KG1 (cell line): ENCODE measurements around the gene HSD17B7.
"Not testable (repeated sequence)": the region's sequence is repeated elsewhere in the genome, so short reads cannot be mapped to it uniquely, and the experiment has no call there.

Source experiments
- DNase-seq: peaks from one replicate; lab custom pipeline; 2025; lab: John Stamatoyannopoulos, UW

HSD17B7 gene

DNA sequence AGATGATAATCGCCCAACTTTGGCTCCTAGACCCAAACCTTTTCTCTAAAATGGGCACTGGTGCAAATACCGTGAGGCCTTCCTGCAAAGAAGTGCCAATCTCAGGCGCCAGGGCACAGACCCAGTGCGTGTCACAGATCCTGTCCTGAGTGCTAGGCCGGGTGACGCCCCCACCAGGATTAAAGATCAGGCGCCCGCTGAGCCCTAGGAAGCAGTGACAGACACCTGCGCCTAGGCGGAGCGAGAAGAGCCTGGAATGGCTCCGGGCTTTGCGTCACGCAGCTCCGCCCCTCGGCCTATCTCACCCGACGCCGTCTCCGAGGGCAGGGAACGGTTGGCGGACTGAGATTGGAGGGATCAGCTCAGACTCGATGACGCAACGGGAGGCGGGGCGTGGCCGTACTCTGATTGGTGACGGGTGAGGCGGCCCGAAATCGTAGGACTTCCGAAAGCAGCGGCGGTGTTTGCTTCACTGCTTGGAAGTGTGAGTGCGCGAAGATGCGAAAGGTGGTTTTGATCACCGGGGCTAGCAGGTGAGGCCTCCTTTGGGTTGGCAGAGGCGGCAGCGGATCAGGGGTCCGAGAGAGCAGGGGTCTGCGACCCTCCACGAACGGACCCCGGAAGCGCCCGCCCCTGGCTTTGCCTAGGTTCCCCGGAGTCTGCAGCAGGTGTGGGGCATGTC is at the start of gene HSD17B7:
Gene HSD17B7, plus strand, starts transcription at position 400 of the 682 bp plus-strand sequence. Its CDS starts 99 bp downstream, at position 499.
- peak; percentile 39 for DNase-seq

DNA sequence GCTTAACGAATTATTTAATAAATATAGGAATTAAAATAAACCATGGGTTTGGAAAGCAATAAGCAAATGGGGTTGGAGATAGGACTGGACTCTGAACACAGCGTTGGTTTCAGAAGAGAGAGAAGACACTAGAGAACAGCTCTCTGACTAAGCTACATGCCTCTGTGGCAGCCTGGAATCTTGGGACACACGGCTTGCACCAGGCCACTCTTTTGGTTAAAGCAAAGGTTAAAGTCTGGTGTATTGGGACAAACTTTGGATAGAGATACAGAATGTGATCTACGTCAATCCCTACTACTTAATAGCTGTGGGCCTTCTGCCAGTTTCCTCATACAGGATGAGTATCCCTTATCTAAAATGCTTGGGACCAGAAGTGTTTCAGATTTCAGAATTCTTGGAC is 49.7 kb upstream of the HSD17B7 start:
- no peak for DNase-seq

GRCh38 chr1:162741574-162741973 is 48.9 kb upstream of the HSD17B7 start:
- no peak for DNase-seq

DNA sequence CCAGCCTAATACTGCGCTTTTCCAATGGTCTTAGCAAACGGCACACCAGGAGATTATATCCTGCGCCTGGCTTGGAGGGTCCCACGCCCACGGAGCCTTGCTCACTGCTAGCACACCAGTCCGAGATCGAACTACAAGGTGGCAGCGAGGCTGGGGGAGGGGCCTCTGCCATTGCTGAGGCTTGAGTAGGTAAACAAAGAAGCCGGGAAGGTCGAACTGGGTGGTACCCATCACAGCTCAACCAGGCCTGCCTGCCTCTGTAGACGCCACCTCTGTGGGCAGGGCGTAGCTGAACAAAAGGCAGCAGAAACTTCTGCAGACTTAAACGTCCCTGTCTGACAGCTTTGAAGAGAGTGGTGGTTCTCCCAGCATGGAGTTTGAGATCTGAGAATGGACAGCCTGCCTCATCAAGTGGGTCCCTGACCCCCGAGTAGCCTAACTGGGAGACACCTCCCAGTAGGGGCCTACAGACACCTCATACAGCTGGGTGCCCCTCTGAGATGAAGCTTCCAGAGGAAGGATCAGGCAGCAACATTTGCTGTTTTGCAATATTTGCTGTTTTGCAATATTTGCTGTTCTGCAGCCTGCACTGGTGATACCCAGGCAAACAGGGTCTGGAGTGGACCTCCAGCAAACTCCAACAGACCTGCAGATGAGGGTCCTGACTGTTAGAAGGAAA is 44.1 kb upstream of the HSD17B7 start:
- not testable (repeated sequence) for DNase-seq

DNA sequence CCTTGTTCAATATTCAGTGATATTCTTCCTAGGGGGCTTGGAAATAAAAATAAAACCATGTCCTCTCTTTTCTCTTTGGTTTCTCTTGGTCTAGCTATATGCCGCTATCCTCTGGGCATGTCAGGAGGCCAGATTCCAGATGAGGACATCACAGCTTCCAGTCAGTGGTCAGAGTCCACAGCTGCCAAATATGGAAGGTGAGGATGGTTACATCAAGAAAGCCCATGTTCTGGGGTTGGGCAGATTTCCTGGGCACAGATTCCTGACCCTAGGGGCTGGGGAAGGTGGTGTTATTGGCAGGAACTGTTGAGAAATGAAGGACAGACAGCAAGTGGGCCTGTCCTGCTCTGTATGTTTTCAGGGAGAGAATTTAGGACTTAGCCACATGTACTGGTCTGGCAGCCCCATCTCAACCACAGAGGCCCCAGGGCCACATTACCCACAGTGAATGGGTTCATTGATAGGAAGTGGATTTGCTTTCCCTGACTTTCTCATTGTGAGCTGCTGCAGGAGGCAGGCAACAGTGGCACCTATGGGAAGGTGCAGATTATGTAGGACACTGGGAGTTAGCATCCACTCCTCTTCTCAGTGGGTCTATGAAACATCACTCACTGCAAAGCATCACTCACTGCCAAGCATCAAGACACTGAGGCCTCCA is 37.4 kb upstream of the HSD17B7 start:
- no peak for DNase-seq

DNA sequence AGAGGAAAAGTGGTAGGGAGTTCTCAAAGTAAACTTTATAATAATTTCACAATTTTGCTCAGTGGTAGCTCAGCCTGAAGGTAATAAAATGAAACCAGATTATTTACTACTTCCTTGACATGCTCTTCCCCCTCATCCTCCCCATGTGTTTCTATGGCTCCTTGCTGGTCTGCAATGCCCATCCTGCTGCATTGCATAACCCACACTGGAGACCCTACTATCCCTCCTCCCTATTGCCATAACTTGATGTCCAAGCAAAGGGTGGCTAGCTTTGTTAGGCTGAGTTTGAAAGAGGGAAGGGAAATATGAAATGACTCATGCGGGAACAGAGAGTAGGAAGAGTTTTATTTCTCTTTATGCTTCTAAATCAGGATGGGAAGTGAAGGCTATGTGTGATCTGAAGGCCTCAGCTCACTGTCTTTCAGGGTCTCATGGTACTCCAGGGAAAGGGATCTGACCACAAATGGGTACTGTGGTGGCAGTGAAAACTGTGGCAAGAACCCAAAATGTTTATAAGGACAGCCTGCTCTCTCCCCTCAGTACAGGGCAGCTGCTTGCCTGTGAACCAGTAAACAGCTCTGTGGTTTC is 36.4 kb upstream of the HSD17B7 start:
- DNase-seq: no peak

- DNase-seq: no peak
Measured at GRCh38 chr1:162755306-162755705, 35.2 kb upstream of the HSD17B7 start.

DNA sequence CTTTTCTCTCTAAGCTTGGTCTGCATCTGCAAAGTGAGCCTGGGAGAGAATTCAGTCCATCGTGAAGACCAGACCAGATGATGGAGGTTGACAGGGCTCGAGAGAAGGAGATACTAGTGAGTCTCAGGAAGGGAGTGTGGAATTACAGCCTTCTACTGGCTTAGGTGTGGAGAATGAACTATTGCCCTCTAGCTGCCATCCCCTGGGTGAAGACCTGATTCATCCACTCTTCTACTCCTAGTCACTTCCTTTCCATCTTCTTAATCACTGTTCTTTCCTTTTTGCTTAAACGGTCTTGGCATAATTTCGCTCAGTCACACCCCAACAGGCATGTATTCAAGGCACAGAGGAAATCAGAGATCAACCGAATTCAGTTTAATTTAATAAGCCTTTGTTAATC is 34.0 kb upstream of the HSD17B7 start:
- no peak for DNase-seq

DNA sequence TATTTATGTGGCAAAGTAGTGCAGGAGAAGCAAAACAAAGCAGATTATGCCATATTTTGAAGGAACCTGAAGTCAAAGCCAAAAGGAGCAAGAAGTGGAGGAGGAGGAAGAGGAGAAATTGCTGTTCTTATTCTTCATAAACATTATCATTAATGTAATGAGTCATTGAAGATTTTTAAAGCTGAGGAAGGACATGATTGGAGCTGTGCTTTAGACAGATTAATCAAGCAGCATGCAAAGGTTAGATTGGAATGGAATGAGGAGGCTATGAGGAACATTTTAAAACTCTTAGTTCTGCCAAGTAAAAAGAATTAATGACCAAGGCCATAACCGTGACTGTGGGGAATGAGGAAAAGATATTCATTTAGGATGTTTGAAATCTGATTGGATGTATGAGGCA is 33.0 kb upstream of the HSD17B7 start:
- no peak for DNase-seq

DNA sequence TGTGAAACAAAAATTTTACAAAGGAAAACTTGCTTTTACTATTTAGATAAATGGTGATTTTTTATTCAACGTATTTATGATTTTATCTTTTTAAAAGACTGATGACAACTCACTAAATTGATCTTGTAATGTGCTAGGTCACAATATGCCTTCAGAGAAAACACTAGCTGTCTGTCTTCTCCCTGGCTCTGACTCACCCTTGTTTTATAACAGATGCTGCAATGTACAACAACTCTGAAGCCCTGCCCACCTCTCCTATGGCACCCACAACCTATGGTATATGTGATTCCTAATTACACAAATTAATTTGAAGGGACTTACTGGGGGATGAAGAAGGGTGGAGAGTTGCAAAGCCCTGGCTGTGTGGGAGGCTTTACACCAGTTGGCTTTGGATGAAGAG is 24.7 kb upstream of the HSD17B7 start:
- no peak for DNase-seq

DNA sequence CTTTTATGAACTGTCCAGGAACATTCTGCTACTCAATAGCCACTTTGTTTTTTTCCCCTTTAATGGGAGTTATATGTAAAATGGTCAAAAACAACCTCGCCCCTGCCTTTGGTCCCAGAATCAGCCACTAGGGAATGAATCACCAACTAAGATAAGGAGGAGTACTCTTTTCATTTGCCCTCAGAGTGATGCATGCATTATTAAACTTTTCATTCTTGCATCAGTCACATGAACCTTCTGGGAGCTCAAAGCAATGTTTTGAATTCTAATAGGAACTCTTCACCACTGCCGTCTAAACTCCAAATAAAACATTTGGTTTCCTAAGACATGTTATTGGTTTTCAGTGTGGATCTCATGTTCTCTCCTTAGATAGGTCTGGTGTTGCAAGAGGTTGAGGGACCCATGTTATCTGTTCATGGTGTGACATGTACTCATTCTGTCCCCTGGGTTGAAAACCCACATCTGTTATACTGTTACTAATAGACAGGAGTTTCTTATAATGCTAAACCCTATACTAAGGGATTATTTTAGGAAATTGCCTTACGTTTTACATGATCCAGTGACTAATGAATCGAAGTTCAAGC is 17.8 kb upstream of the HSD17B7 start:
- DNase-seq: no peak

DNA sequence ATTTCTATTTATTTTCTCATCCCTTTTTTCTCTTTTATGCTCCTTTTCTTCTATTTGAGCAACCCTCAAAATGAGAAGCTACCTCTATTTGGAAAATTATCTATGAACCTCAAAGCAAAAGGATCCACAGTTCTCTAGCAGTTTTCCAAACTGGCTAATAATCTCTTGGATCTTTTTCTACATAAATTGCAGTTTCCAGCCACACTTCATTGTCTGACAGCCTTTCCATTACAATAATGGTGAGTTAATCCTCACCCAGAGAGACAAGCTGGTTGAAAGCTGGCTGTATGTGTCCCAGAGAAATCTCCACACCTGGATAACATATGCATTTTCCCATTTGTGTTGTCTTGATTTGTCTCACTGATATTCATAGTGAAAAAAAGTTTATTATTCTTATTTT is 16.5 kb upstream of the HSD17B7 start:
- DNase-seq: no peak

DNA sequence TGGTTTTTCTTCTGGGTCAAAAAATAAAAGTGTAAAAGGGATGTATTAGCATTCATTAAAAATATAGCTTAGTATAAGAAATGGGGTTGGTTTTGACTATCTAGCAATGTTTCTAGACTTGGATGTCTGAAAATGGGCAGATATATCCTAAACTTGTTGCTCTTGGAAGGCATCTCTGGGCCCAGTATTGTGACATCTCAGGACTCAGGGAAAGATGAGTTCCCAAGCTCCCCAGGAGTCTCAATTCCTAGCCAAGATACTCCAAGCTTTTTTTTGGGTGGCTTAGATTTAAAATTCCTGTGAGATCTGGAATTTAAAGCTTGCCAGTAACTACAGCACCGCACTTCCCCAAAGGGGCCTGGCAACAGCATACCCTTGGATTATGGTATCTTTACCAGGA is 11.5 kb upstream of the HSD17B7 start:
- DNase-seq: no peak

- DNase-seq: no peak
Measured at GRCh38 chr1:162782671-162783070, 7.8 kb upstream of the HSD17B7 start.

- DNase-seq: not testable (repeated sequence)
Measured at GRCh38 chr1:162784926-162785325, 5.6 kb upstream of the HSD17B7 start.

- DNase-seq: not testable (repeated sequence)
Measured at GRCh38 chr1:162788783-162789182, 1.7 kb upstream of the HSD17B7 start.

DNA sequence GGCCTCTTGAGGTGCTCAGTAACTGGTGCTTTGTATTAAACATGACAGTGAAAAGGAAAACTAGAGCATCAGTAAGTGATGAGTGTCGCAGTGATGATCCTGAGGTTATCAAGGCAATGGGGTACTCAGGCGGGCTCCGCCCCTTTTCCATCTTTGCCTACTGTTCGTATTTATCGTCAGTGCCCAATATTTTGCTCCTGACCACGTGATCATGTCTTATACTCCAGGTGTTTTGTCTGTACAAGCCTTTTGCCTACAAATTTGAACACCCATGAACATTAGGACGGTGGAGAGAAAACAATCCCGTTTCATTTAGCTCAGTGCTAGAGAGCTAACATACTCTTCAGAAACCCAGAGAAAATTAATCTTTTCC is 469 bp downstream of the HSD17B7 start:
- DNase-seq: not testable (repeated sequence)

DNA sequence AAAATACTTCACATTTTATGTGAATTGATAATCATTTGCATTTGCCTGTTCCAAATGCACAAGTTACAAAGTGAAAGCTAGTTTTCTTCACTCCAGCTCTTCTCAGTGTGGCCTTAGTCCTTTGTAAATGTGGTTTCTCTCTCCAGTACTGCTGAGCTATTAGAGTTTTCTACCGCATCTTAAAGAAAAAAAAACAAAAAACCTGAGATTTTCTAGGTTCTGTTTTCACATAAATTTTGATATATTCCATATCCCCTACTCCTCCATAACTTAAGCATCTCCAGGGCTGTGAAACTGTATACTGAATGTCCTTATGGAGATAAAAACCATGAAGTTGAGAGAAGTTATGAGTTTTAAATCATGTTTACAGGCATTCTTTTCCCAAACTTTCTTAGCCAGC is 3.8 kb downstream of the HSD17B7 start:
- DNase-seq: not testable (repeated sequence)

- not testable (repeated sequence) for DNase-seq
Measured at GRCh38 chr1:162796617-162797279, 6.2 kb downstream of the HSD17B7 start.

DNA sequence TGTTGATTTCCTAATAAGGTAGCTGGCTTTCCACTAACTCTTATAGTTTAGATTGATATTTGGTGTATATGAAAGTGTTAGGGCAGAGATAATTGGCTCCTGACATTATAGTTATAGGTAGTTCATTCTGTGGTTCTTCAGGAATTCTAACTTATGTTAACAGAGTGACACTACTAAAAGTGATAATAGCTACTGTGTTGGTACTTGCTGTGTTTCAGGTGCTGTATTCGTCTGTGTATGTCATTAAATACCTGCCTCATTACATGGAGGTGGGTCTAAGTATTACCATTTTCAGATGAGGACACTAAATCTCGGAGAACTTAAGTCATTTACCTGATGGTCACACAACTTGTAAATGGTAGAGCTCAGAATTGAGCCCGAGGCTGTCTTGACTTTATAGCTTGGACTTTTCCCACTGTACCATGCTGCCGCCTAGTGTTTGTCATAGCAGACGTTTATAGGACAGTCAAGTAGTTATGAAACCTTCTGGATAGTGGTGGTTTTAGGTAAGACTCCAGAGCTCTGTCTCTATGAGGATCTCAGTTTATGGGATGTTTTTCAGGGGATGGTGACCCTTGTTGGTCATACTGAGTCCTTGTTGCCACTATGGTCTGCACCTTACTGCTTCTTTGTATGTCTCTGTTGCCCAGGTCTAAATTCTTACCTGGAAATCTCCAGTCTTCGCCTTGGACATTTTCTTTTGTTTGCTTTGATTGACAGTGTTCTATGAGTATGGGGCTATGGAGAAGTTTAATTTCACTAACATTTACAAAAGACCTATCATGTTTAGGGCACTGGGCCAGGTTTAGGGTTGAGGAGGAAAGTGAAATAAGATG is 9.7 kb downstream of the HSD17B7 start:
- not testable (repeated sequence) for DNase-seq

DNA sequence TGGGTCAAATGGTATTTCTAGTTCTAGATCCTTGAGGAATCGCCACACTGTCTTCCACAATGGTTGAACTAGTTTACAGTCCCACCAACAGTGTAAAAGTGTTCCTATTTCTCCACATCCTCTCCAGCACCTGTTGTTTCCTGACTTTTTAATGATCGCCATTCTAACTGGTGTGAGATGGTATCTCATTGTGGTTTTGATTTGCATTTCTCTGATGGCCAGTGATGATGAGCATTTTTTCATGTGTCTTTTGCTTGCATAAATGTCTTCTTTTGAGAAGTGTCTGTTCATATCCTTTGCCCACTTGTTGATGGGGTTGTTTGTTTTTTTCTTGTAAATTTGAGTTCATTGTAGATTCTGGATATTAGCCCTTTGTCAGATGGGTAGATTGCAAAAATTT is 17.0 kb downstream of the HSD17B7 start:
- not testable (repeated sequence) for DNase-seq
